Loucy (cell line): ENCODE results near the gene PEBP1.

Experiments
- H2AFZ ChIP-seq: fragments of 200-600 bp; sonication (generic); 2 replicates; pipeline ENCODE4 v1.6.0; 2016; ENCODE audit warnings: antibody characterized with exemption, mild to moderate bottlenecking, low read length, moderate library complexity
- H3F3A ChIP-seq: fragments of 200-600 bp; 2 replicates; pipeline ENCODE4 v1.6.0; 2016; ENCODE audit warnings: antibody characterized with exemption, low read depth, mild to moderate bottlenecking
- H3K27me3 ChIP-seq: fragments of 200-600 bp; sonication (generic); 2 replicates; pipeline ENCODE4 v1.6.1; 2014; ENCODE audit warnings: low read length, mild to moderate bottlenecking; ENCODE audit not compliant: insufficient read depth, poor library complexity, severe bottlenecking
- H3K36me3 ChIP-seq: fragments of 200-600 bp; sonication (generic); 2 replicates; pipeline ENCODE4 v1.6.1; 2016; ENCODE audit warnings: low read length; ENCODE audit not compliant: insufficient read depth
- H3K4me1 ChIP-seq: fragments of 200-600 bp; sonication (generic); 2 replicates; pipeline ENCODE4 v1.5.1; 2014; ENCODE audit warnings: low read length, mild to moderate bottlenecking; ENCODE audit not compliant: insufficient read depth, poor library complexity, severe bottlenecking
- H3K4me2 ChIP-seq: fragments of 200-600 bp; sonication (generic); 2 replicates; pipeline ENCODE4 v1.6.0; 2014; ENCODE audit warnings: antibody characterized with exemption, low read length, low read depth, mild to moderate bottlenecking; ENCODE audit not compliant: poor library complexity, severe bottlenecking
- H3K4me3 ChIP-seq: fragments of 200-600 bp; sonication (generic); 2 replicates; pipeline ENCODE4 v1.5.1; 2014; ENCODE audit warnings: low read length, mild to moderate bottlenecking, mixed read lengths; ENCODE audit not compliant: poor library complexity, severe bottlenecking
- H3K79me2 ChIP-seq: fragments of 200-600 bp; sonication (generic); 2 replicates; pipeline ENCODE4 v1.6.1; 2014; ENCODE audit warnings: low read length; ENCODE audit not compliant: insufficient read depth
- H3K9ac ChIP-seq: fragments of 200-600 bp; sonication (generic); 2 replicates; pipeline ENCODE4 v1.6.0; 2014; ENCODE audit warnings: mild to moderate bottlenecking, low read depth, low read length, moderate library complexity; ENCODE audit not compliant: poor library complexity, severe bottlenecking
- H3K9me2 ChIP-seq: fragments of 200-600 bp; sonication (generic); replicated peaks from 2 replicates; pipeline ENCODE4 v1.6.1; 2016; ENCODE audit warnings: low read depth, low read length, mixed read lengths
- H3K9me3 ChIP-seq: fragments of 200-600 bp; sonication (generic); 2 replicates; pipeline ENCODE4 v1.6.1; 2014; ENCODE audit warnings: mild to moderate bottlenecking, antibody characterized with exemption, low read length, low read depth; ENCODE audit not compliant: insufficient read depth
- H4K20me1 ChIP-seq: fragments of 200-600 bp; sonication (generic); 2 replicates; pipeline ENCODE4 v1.6.0; 2014; ENCODE audit warnings: antibody characterized with exemption, low read length, mild to moderate bottlenecking; ENCODE audit not compliant: insufficient read depth, poor library complexity, severe bottlenecking
- CTCF ChIP-seq: fragments of 200-600 bp; sonication (generic); conservative IDR thresholded peaks from 2 replicates; pipeline ENCODE4 v1.5.1; 2014; ENCODE audit warnings: mild to moderate bottlenecking, antibody characterized with exemption, low read length
- EZH2phosphoT487 ChIP-seq: fragments of 200-600 bp; IDR thresholded peaks from 2 replicates; pipeline ENCODE4 v1.6.1; 2018; ENCODE audit warnings: antibody characterized with exemption, mild to moderate bottlenecking, moderate library complexity, borderline replicate concordance

PEBP1 gene

GRCh38 chr12:118103601-118104382, 32.1 kb upstream of the PEBP1 start, which contains the start of gene VSIG10:
Gene VSIG10 (minus strand): TSS chr12:118104011. CDS start chr12:118103671, 340 bp downstream.
- H2AFZ ChIP-seq: peak within 1 kb of the TSS; percentile 95

GRCh38 chr12:118107011-118107410, 28.9 kb upstream of the PEBP1 start:
- no peaks in the 10 kb centered on the region for H3K79me2 ChIP-seq
- H3K4me3 ChIP-seq: no peak overlapping the region
- H4K20me1 ChIP-seq: no peaks in the 10 kb centered on the region
- no peak overlapping the region for H3K9ac ChIP-seq
- peaks cover 4% of the 10 kb centered on the region for H3K4me1 ChIP-seq
- H3K4me2 ChIP-seq: no peak overlapping the region
- H3K27me3 ChIP-seq: no peaks in the 10 kb centered on the region
- no peaks in the 10 kb centered on the region for H3K9me2 ChIP-seq
- TF ChIP-seq EZH2phosphoT487 (no peak), CTCF (no peak)
- no peaks in the 10 kb centered on the region for H3F3A ChIP-seq
- H2AFZ ChIP-seq: no peak overlapping the region
- H3K9me3 ChIP-seq: no peaks in the 10 kb centered on the region
- H3K36me3 ChIP-seq: no peaks in the 10 kb centered on the region

More at GRCh38 chr12:118103601-118104382, 32.1 kb upstream of the PEBP1 start, which contains the start of gene VSIG10:
- Histone ChIP-seq H3K4me2 (peak within 1 kb of the TSS; percentile 79), H3K9me2 (no peaks in the 10 kb centered on the region), H3K4me1 (peaks cover 4% of the 10 kb centered on the region), H3K9me3 (no peaks in the 10 kb centered on the region), H4K20me1 (no peaks in the 10 kb centered on the region), H3K36me3 (no peaks in the 10 kb centered on the region), H3K27me3 (no peaks in the 10 kb centered on the region), H3F3A (no peaks in the 10 kb centered on the region), H3K9ac (peak within 1 kb of the TSS; percentile 77), H3K79me2 (no peaks in the 10 kb centered on the region), H3K4me3 (peak within 1 kb of the TSS; percentile 90)
- TF ChIP-seq CTCF: no peak

- Histone ChIP-seq H4K20me1 (no peaks in the 10 kb centered on the region), H3K27me3 (no peaks in the 10 kb centered on the region), H3K9ac (no peak overlapping the region), H3K4me1 (peaks cover 4% of the 10 kb centered on the region), H3K9me2 (no peaks in the 10 kb centered on the region), H3F3A (no peaks in the 10 kb centered on the region), H3K4me2 (no peak overlapping the region), H3K4me3 (no peak overlapping the region), H3K9me3 (no peaks in the 10 kb centered on the region), H3K79me2 (no peaks in the 10 kb centered on the region), H2AFZ (no peak overlapping the region), H3K36me3 (no peaks in the 10 kb centered on the region)
- TF ChIP-seq EZH2phosphoT487: no peak
- TF ChIP-seq CTCF: no peak
These were observed 28.2 kb upstream of the PEBP1 start for GRCh38 chr12:118107694-118108093.
